Lung (tissue), 12 donors: Measurements from ENCODE around the gene BRF1. TPM values are rescaled to one million over a fixed set of nuclear protein-coding genes. Genes with fewer than 3 reads are reported as not detected.

Experiments used
- ATAC-seq: fragments of 200-7000 bp; cut with Tn5 transposase; one replicate; pipeline ENCODE4 v1.9.1; 2020; ENCODE audit warnings: moderate number of reproducible peaks; ENCODE audit not compliant: insufficient read depth, low FRiP score
- DNase-seq, 3 donors: peaks; one replicate each; pipeline ENCODE4 v3.0.0-alpha.2; 2013 to 2017
- H3K27ac ChIP-seq, 2 donors: one replicate each; pipeline ENCODE4 v1.5.1; 2013; ENCODE audit warnings: mild to moderate bottlenecking in 2 of 2, moderate library complexity in 2 of 2, control low read depth in 1 of 2, inconsistent platforms in 1 of 2, low read depth in 1 of 2, low read length in 1 of 2
- H3K27me3 ChIP-seq, 3 donors: one replicate each; pipeline ENCODE4 v1.5.1; 2013; ENCODE audit warnings: low read length in 2 of 3; ENCODE audit not compliant: control insufficient read depth in 3 of 3, insufficient read depth in 3 of 3
- H3K36me3 ChIP-seq, 4 donors: one replicate each; pipeline ENCODE4 v1.5.1; 2013; ENCODE audit warnings: low read length in 4 of 4, mild to moderate bottlenecking in 1 of 4, moderate library complexity in 1 of 4; ENCODE audit not compliant: control insufficient read depth in 4 of 4, insufficient read depth in 4 of 4
- H3K4me1 ChIP-seq, 5 donors: one replicate each; pipeline ENCODE4 v1.5.1; 2013; ENCODE audit warnings: low read length in 5 of 5, mild to moderate bottlenecking in 2 of 5, moderate library complexity in 1 of 5; ENCODE audit not compliant: control insufficient read depth in 5 of 5, insufficient read depth in 5 of 5
- H3K4me3 ChIP-seq: one replicate; pipeline ENCODE4 v1.5.1; 2013; ENCODE audit warnings: mild to moderate bottlenecking, control low read depth, moderate library complexity
- H3K9ac ChIP-seq, 2 donors: one replicate each; pipeline ENCODE4 v1.5.1; 2013; ENCODE audit warnings: low read length in 2 of 2, control low read depth in 1 of 2; ENCODE audit not compliant: insufficient read depth in 1 of 2
- H3K9me3 ChIP-seq, 4 donors: one replicate each; pipeline ENCODE4 v1.5.1; 2013; ENCODE audit warnings: low read length in 3 of 4, mild to moderate bottlenecking in 1 of 4, moderate library complexity in 1 of 4; ENCODE audit not compliant: control insufficient read depth in 4 of 4, insufficient read depth in 3 of 4
- WGBS, 2 donors: extraction: QIAGEN DNeasy Blood & Tissue Kit; methylation state at CpG; one replicate each; pipeline ENCODE4 v1.1.7; 2013; 5-methylcytosine and 5-hydroxymethylcytosine counted together
- polyA plus RNA-seq, 2 donors: library from polyadenylated mRNA; stranded (reverse); fragments of 200-250 nt; gene quantifications; one replicate each; pipeline ENCODE4 v1.2.1, GENCODE V29; 2013
- total RNA-seq, 2 donors: library from RNA; depleted of rRNA in 1 of 2; stranded (reverse); fragments of >200 nt in 1 of 2; gene quantifications; one replicate each; pipeline ENCODE4 v1.2.1, GENCODE V29; 2014 to 2021
- TF ChIP-seq, protein P1 (sequence below): IDR thresholded peaks from 2 replicates; pipeline ENCODE4 v1.5.1; 2012; ENCODE audit warnings: mild to moderate bottlenecking; ENCODE audit errors: control extremely low read depth, extremely low read depth
- donor health status: control.
- donor health status: control.
- donor health status: Bipolar disorder and iron deficiency.
- donor health status: healthy.
- donor health status: DM: yes; HTN: yes; CAD: no.

The BRF1 gene
- total and polyA plus RNA-seq, 4 donors, result 14.2 to 55.3 (median 37.2) TPM

DNA sequence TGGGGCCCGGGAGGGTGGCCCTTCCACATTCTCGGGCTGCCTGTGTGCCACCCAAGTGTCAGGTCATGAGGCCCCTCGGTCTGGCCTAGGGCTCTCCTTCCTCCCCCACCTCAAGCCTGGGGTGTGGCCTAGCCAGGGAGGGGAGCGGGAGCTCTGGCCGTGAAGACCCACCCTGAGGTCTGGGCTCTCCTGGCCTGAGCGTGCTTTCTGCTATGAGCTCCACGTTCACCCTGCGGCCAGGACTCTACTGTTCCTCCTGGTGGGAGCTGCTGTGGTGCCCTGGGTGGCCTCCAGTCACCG lies 25.7 kb upstream of the BRF1 start:
- H3K27me3 ChIP-seq, result no peaks in the 10 kb centered on the region
- no peak for DNase-seq

DNA sequence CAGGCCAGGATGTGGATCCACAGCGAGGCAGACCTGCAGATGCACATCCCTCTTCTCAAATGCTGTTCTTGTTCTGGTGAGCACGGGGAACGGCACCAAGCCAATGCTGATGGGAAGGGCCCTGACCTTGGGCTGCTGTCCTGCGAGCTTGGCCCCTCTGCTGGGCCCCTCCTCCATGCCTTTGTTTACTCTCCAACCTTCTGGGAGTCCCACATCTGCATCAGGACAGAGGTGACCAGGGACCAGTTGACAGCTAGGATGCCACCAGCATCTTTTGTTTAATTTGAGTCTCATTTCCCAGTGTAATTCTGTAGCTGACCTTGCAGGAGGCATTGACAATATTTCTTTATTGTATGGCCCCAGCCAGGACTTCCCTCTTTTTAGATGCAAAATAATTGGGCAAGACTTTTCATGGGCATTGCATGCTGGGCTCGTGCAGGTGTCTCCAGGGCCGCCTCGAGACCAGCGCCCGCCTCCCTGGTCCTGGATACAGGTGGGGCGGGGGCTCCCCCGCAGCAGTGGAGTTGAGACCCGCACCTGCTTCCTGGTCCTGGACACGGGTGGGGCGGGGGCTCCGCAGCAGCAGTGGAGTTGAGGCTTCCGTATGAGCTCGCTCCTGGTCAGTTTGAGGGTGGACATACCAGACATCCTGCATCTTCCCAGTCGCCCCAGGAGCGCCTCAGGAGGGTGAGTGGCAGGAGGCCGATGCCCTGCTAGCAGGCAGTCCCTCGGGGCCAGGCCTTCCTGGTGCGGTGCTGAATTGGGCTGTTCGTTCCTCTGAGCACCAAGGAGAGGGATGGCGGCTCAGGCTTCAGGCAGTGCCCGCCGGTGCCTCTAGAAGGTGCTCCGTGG lies 25.1 kb upstream of the BRF1 start:
- 81 to 83% methylated on average over 27 of the region's 27 CpGs for WGBS, 2 donors
- no peak overlapping the region for H3K27ac ChIP-seq
- H3K9ac ChIP-seq, result no peak overlapping the region
- no peak overlapping the region for H3K4me3 ChIP-seq
- DNase-seq (no peak), ATAC-seq (no peak)
- TF ChIP-seq, protein P1, sequence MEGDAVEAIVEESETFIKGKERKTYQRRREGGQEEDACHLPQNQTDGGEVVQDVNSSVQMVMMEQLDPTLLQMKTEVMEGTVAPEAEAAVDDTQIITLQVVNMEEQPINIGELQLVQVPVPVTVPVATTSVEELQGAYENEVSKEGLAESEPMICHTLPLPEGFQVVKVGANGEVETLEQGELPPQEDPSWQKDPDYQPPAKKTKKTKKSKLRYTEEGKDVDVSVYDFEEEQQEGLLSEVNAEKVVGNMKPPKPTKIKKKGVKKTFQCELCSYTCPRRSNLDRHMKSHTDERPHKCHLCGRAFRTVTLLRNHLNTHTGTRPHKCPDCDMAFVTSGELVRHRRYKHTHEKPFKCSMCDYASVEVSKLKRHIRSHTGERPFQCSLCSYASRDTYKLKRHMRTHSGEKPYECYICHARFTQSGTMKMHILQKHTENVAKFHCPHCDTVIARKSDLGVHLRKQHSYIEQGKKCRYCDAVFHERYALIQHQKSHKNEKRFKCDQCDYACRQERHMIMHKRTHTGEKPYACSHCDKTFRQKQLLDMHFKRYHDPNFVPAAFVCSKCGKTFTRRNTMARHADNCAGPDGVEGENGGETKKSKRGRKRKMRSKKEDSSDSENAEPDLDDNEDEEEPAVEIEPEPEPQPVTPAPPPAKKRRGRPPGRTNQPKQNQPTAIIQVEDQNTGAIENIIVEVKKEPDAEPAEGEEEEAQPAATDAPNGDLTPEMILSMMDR, result no peak
- H3K4me1 ChIP-seq, result peaks cover 0 to 37% (median 13%) of the 10 kb centered on the region in 5 donors
- no peaks in the 10 kb centered on the region for H3K9me3 ChIP-seq
- no peaks in the 10 kb centered on the region for H3K27me3 ChIP-seq
- H3K36me3 ChIP-seq, result peaks cover 0 to 3% (median 0%) of the 10 kb centered on the region in 4 donors

More for the DNA sequence above, 25.7 kb upstream of the BRF1 start:
- TF ChIP-seq, protein P1, result no peak
- Histone ChIP-seq H3K9ac (no peak overlapping the region), H3K36me3 (peaks cover 0 to 3% (median 0%) of the 10 kb centered on the region in 4 donors), H3K9me3 (no peaks in the 10 kb centered on the region), H3K4me3 (no peak overlapping the region), H3K4me1 (peaks cover 0 to 37% (median 13%) of the 10 kb centered on the region in 5 donors), H3K27ac (no peak overlapping the region)
- ATAC-seq, result no peak
- 80 to 85% methylated on average over 8 to 9 of the region's 9 CpGs for WGBS, 2 donors

DNA sequence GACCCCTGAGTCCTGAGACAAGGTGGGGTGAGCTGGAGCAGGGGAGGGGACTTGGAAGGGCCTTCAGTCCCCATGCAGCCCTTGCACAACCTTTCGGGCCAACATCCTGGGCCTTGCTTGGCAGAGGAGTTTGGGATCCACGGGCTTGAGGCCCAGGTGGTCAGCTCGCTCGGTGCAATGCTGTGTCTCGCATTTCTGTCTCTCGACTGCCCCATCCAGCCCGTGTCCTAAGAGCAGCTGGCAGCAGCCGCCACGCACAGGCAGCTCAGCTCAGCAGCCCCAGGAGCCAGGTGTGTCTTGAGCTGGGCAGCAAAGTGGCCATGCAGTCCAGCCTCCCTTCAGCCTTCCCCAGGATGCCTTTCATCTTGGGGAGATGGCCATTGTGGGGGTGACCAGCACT lies 24.5 kb upstream of the BRF1 start:
- no peak overlapping the region for H3K27ac ChIP-seq
- ATAC-seq, result no peak
- TF ChIP-seq, protein P1, result no peak

More for the DNA sequence above, 24.5 kb upstream of the BRF1 start:
- H3K27me3 ChIP-seq, result no peaks in the 10 kb centered on the region
- 88 to 92% methylated on average over 9 of the region's 9 CpGs for WGBS, 2 donors
- H3K9me3 ChIP-seq, result no peaks in the 10 kb centered on the region
- H3K36me3 ChIP-seq, result peaks cover 0 to 3% (median 0%) of the 10 kb centered on the region in 4 donors
- DNase-seq, result no peak
- no peak overlapping the region for H3K9ac ChIP-seq
- H3K4me3 ChIP-seq, result no peak overlapping the region
- peaks cover 0 to 32% (median 13%) of the 10 kb centered on the region in 5 donors for H3K4me1 ChIP-seq
